Mesenchymal stem cell (in vitro differentiated cells and primary cell): ENCODE measurements around the gene BNC2.

ENCODE experiments used
- DNase-seq: peaks from one replicate; pipeline ENCODE4 v3.0.0-alpha.2; 2013
- H2AFZ ChIP-seq: one replicate; pipeline ENCODE4 v1.6.1; 2013; ENCODE audit warnings: low read depth, mild to moderate bottlenecking, control low read depth, inconsistent platforms, low read length, moderate library complexity
- H2AK5ac ChIP-seq: 2 replicates; pipeline ENCODE4 v1.6.1; 2013; ENCODE audit warnings: low read length, moderate library complexity, mild to moderate bottlenecking, inconsistent platforms; ENCODE audit not compliant: severe bottlenecking
- H2BK120ac ChIP-seq: one replicate; pipeline ENCODE4 v1.6.1; 2013; ENCODE audit warnings: low read depth, mild to moderate bottlenecking, inconsistent platforms, low read length, moderate library complexity
- H2BK12ac ChIP-seq, 2 experiments: one replicate each; pipeline ENCODE4 v1.6.1; 2013; ENCODE audit warnings: inconsistent platforms in 2 of 2, low read length in 2 of 2, mild to moderate bottlenecking in 2 of 2, moderate library complexity in 2 of 2, control low read depth in 1 of 2
- H2BK15ac ChIP-seq: one replicate; pipeline ENCODE4 v1.6.1; 2013; ENCODE audit warnings: mild to moderate bottlenecking, low read depth, inconsistent platforms; ENCODE audit not compliant: poor library complexity, severe bottlenecking
- H2BK5ac ChIP-seq: 2 replicates; pipeline ENCODE4 v1.6.1; 2013; ENCODE audit warnings: low read depth, mild to moderate bottlenecking, low read length, control low read depth, inconsistent platforms; ENCODE audit not compliant: poor library complexity, severe bottlenecking
- H3K14ac ChIP-seq, 2 experiments: one replicate each; pipeline ENCODE4 v1.6.1; 2013; ENCODE audit warnings: inconsistent platforms in 2 of 2, low read length in 2 of 2, control low read depth in 1 of 2, mild to moderate bottlenecking in 1 of 2, moderate library complexity in 1 of 2
- H3K18ac ChIP-seq, 2 experiments: one replicate each; pipeline ENCODE4 v1.6.1; 2013; ENCODE audit warnings: inconsistent platforms in 2 of 2, low read length in 2 of 2, control low read depth in 1 of 2, low read depth in 1 of 2, mild to moderate bottlenecking in 1 of 2
- H3K23ac ChIP-seq, 2 experiments: one replicate each; pipeline ENCODE4 v1.6.1; 2013; ENCODE audit warnings: inconsistent platforms in 2 of 2, low read length in 2 of 2, mild to moderate bottlenecking in 2 of 2, moderate library complexity in 2 of 2, control low read depth in 1 of 2
- H3K27ac ChIP-seq: 2 replicates; pipeline ENCODE4 v1.5.1; 2013; ENCODE audit warnings: mild to moderate bottlenecking, moderate library complexity, low read length, control low read depth, inconsistent platforms; ENCODE audit not compliant: poor library complexity, severe bottlenecking
- H3K27me3 ChIP-seq, 2 experiments: 2 replicates each; pipeline versions ENCODE4 v1.6.1 to v1.7.0; 2013; ENCODE audit warnings: low read length in 2 of 2, mild to moderate bottlenecking in 2 of 2, moderate library complexity in 2 of 2, control low read depth in 1 of 2, inconsistent platforms in 1 of 2; ENCODE audit not compliant: control insufficient read depth in 1 of 2, insufficient read depth in 1 of 2
- H3K36me3 ChIP-seq, 2 experiments: 2 replicates each; pipeline versions ENCODE4 v1.6.1 to v1.7.0; 2013; ENCODE audit warnings: low read length in 2 of 2, control low read depth in 1 of 2, inconsistent platforms in 1 of 2, low read depth in 1 of 2, mild to moderate bottlenecking in 1 of 2; ENCODE audit not compliant: insufficient read depth in 2 of 2, control insufficient read depth in 1 of 2
- H3K4ac ChIP-seq, 2 experiments: one replicate each; pipeline ENCODE4 v1.6.1; 2013; ENCODE audit warnings: inconsistent platforms in 2 of 2, low read length in 2 of 2, mild to moderate bottlenecking in 2 of 2, moderate library complexity in 2 of 2, control low read depth in 1 of 2, low read depth in 1 of 2
- H3K4me1 ChIP-seq: 2 replicates; pipeline ENCODE4 v1.6.1; 2013; ENCODE audit warnings: low read depth, low read length, control low read depth; ENCODE audit not compliant: control insufficient read depth, insufficient read depth
- H3K4me2 ChIP-seq: 2 replicates; pipeline ENCODE4 v1.6.1; 2013; ENCODE audit warnings: low read length, mild to moderate bottlenecking, inconsistent platforms; ENCODE audit not compliant: poor library complexity, severe bottlenecking
- H3K4me3 ChIP-seq, 2 experiments: 2 replicates each; pipeline versions ENCODE4 v1.5.1 to v1.7.0; 2013; ENCODE audit warnings: low read length in 2 of 2, mild to moderate bottlenecking in 2 of 2, control low read depth in 1 of 2, low read depth in 1 of 2; ENCODE audit not compliant: insufficient read depth in 1 of 2
- H3K79me1 ChIP-seq: replicated peaks from 2 replicates; pipeline ENCODE4 v1.6.1; 2013; ENCODE audit warnings: mild to moderate bottlenecking, control low read depth, low read length, inconsistent platforms; ENCODE audit not compliant: poor library complexity, severe bottlenecking
- H3K9ac ChIP-seq: 2 replicates; pipeline ENCODE4 v1.7.0; 2013; ENCODE audit warnings: mild to moderate bottlenecking, low read length, moderate library complexity
- H3K9me3 ChIP-seq: 2 replicates; pipeline ENCODE4 v1.7.0; 2013; ENCODE audit warnings: mild to moderate bottlenecking, low read length; ENCODE audit not compliant: control insufficient read depth
- H4K8ac ChIP-seq: one replicate; pipeline ENCODE4 v1.6.1; 2013; ENCODE audit warnings: inconsistent platforms, mild to moderate bottlenecking, low read length, moderate library complexity
- H4K91ac ChIP-seq: one replicate; pipeline ENCODE4 v1.6.1; 2013; ENCODE audit warnings: mild to moderate bottlenecking, low read length, inconsistent platforms
- WGBS: methylation state at CpG from one replicate; pipeline ENCODE4 v1.1.7; 2013; ENCODE audit warnings: mixed read lengths; 5-methylcytosine and 5-hydroxymethylcytosine counted together

BNC2 gene

DNA sequence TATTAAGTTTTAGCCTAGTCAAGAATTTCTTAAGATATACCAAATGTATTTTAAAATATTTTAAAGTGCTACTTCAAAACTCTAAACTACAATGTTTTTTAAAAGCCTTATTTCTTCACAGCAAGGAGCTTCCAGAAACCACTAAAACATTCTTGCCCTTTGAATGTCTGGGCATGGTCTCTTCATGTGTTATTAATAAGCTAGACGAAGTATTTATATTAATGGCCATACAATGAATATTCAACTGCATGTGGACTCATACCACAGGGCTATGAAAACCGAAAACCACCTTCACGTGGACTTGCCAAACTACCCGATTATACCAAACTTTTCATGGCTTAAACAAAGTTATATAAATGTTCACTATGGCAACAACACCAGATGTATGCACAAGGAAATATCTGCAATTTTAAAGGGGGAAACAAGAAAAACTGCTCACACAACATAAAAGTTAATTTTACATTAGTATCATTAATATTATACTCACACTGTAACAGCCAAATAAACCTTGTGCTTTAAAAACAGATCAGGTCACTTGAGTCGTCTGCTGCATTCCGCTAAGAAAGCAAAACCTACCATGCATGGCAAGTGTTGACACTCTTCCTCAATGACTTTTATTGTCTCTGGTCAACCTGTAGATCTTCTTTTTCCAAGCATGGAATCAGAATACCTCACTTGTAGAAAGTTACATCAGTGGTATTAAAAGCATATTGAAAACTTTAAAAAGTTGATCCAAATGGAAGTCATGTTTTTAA is 246.3 kb downstream of the BNC2 start:
- peak overlapping the region; percentile 73 for H3K27ac ChIP-seq
- no peaks in the 10 kb centered on the region for H3K27me3 ChIP-seq
- H3K23ac ChIP-seq = no peak overlapping the region
- WGBS = 95% methylated on average over 5 of the region's 6 CpGs
- no peak overlapping the region for H4K91ac ChIP-seq
- peaks cover 7% of the 10 kb centered on the region for H3K4me1 ChIP-seq
- peaks cover 0 to 7% of the 10 kb centered on the region in 2 experiments for H3K36me3 ChIP-seq
- H3K79me1 ChIP-seq = peaks cover 13% of the 10 kb centered on the region
- no peak overlapping the region for H4K8ac ChIP-seq
- no peak overlapping the region for H3K4ac ChIP-seq
- H3K4me2 ChIP-seq = peak overlapping the region; percentile 10
- peak overlapping the region; percentile 92 for H3K9ac ChIP-seq
- H2BK15ac ChIP-seq = no peak overlapping the region
- no peak overlapping the region for H3K18ac ChIP-seq
- no peak overlapping the region for H2AFZ ChIP-seq
- H3K4me3 ChIP-seq = no peak overlapping the region
- H2BK120ac ChIP-seq = no peak overlapping the region
- no peak overlapping the region for H2BK12ac ChIP-seq
- H2BK5ac ChIP-seq = no peak overlapping the region
- no peaks in the 10 kb centered on the region for H3K9me3 ChIP-seq
- H3K14ac ChIP-seq = no peak overlapping the region
- DNase-seq = no peak
- H2AK5ac ChIP-seq = no peak overlapping the region

DNA sequence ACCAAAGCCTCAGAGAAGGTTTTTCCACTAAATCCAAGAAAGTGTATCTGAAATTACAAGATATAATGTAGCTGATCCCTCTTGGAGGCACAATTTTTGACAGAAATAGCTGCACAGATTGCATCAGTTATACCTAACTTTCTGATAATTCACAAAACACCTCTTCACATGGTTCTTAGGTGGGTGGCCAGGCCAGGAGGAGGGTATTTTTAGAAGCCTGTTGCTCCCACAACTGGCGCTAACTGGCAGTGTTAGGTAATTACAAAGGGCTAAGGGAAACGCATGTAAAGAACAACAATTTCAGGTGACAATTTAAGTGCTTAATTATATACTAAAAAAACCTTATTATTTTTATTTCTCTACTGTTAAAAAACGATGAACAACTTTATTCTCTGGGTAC is 247.9 kb downstream of the BNC2 start:
- Histone ChIP-seq H3K4me2 (no peak overlapping the region), H4K91ac (no peak overlapping the region), H2BK12ac (no peak overlapping the region), H2BK5ac (no peak overlapping the region), H3K79me1 (peaks cover 20% of the 10 kb centered on the region), H3K36me3 (peaks cover 0 to 7% of the 10 kb centered on the region in 2 experiments), H4K8ac (no peak overlapping the region), H3K9me3 (no peaks in the 10 kb centered on the region), H3K9ac (no peak overlapping the region), H2BK120ac (no peak overlapping the region), H3K4me3 (no peak overlapping the region), H3K23ac (no peak overlapping the region), H2BK15ac (no peak overlapping the region), H3K27ac (no peak overlapping the region), H3K4me1 (peaks cover 7% of the 10 kb centered on the region), H3K27me3 (no peaks in the 10 kb centered on the region), H2AFZ (no peak overlapping the region), H2AK5ac (peak overlapping the region; percentile 99), H3K4ac (no peak overlapping the region), H3K18ac (no peak overlapping the region), H3K14ac (no peak overlapping the region)
- 100% methylated on average over 1 of the region's 3 CpGs for WGBS
- no peak for DNase-seq

- no peak overlapping the region for H3K14ac ChIP-seq
- H2BK12ac ChIP-seq = no peak overlapping the region
- H2BK15ac ChIP-seq = no peak overlapping the region
- H3K4me3 ChIP-seq = no peak overlapping the region
- no peak overlapping the region for H4K8ac ChIP-seq
- no peaks in the 10 kb centered on the region for H3K27me3 ChIP-seq
- H3K27ac ChIP-seq = peak overlapping the region; percentile 88
- H2AFZ ChIP-seq = no peak overlapping the region
- H3K79me1 ChIP-seq = peaks cover 20% of the 10 kb centered on the region
- H3K18ac ChIP-seq = no peak overlapping the region
- no peak overlapping the region for H3K4me2 ChIP-seq
- no peak overlapping the region for H3K23ac ChIP-seq
- H3K9ac ChIP-seq = peak overlapping the region; percentile 21
- WGBS = 76% methylated on average over 7 of the region's 7 CpGs
- no peak overlapping the region for H2BK5ac ChIP-seq
- no peak overlapping the region for H2BK120ac ChIP-seq
- H3K4me1 ChIP-seq = peaks cover 2% of the 10 kb centered on the region
- H3K9me3 ChIP-seq = no peaks in the 10 kb centered on the region
- no peak for DNase-seq
- H3K4ac ChIP-seq = no peak overlapping the region
- no peak overlapping the region for H2AK5ac ChIP-seq
- H3K36me3 ChIP-seq = peaks cover 0 to 10% of the 10 kb centered on the region in 2 experiments
- H4K91ac ChIP-seq = no peak overlapping the region
These were observed 250.5 kb downstream of the BNC2 start for GRCh38 chr9:16619914-16620520.

GRCh38 chr9:16619402-16619801 is 251.1 kb downstream of the BNC2 start:
- Histone ChIP-seq H2BK5ac (no peak overlapping the region), H3K9ac (peak overlapping the region; percentile 21), H3K23ac (no peak overlapping the region), H3K36me3 (peaks cover 0 to 10% of the 10 kb centered on the region in 2 experiments), H4K91ac (no peak overlapping the region), H2AFZ (no peak overlapping the region), H2AK5ac (no peak overlapping the region), H3K4me2 (no peak overlapping the region), H3K18ac (no peak overlapping the region), H3K4me3 (no peak overlapping the region), H3K14ac (no peak overlapping the region), H3K4ac (no peak overlapping the region), H2BK12ac (no peak overlapping the region), H4K8ac (no peak overlapping the region), H3K79me1 (peaks cover 25% of the 10 kb centered on the region), H2BK15ac (no peak overlapping the region), H3K27ac (peak overlapping the region; percentile 88), H3K4me1 (peaks cover 2% of the 10 kb centered on the region), H3K27me3 (no peaks in the 10 kb centered on the region), H2BK120ac (no peak overlapping the region), H3K9me3 (no peaks in the 10 kb centered on the region)
- peak; percentile 29 for DNase-seq
